ENCODE results near the gene TBPL1.
A peak's percentile ranks its signal among the peaks of the same experiment; 100 is the strongest.

The TBPL1 gene

GRCh38 chr6:134010974-134011373 lies 58.0 kb downstream of the TBPL1 start:
- no peak for DNase-seq

- no peak for DNase-seq
These were observed 61.6 kb downstream of the TBPL1 start for GRCh38 chr6:134014588-134015137.

GRCh38 chr6:134015719-134016557 lies 62.9 kb downstream of the TBPL1 start:
- no peak for DNase-seq

DNA sequence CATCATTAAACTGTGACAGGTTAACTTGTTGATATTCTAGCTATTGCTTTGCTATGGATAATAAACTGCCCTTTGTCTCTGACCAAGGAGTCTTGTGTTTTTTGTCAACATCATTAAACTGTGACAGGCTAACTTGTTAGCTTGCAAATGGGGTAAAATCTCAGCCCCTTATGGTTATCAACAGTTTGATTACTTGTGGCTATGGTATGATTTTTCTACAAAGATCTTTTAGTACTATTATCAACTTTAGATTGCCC lies 63.5 kb downstream of the TBPL1 start:
- no peak for DNase-seq

GRCh38 chr6:134020071-134020470 lies 67.0 kb downstream of the TBPL1 start:
- DNase-seq = no peak

GRCh38 chr6:134020543-134020942 lies 67.5 kb downstream of the TBPL1 start:
- no peak for DNase-seq

GRCh38 chr6:134020968-134021367 lies 67.9 kb downstream of the TBPL1 start:
- DNase-seq = no peak

- no peak for DNase-seq
These were observed 68.5 kb downstream of the TBPL1 start for GRCh38 chr6:134021396-134022122.

- no peak for DNase-seq
These were observed 69.6 kb downstream of the TBPL1 start for GRCh38 chr6:134022650-134023049.

DNA sequence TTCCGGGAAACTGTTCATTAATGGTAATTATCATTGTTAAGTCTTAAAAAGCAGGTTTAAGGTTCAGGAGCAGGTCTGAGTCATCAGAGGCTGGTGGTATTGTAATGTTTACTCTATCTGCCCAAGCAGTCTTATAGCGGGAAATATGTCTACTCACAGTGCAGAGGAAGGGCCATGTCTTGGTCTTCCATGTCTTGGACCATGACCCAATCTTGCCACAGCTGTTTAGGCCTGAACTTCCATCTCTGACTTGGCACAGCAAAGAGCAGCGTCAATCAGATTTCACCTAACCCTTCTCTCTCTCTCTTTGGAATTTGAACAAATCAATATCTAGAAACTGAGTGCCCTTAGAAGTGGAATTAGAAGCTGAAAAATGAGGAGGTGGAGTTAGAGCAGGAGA lies 73.6 kb downstream of the TBPL1 start:
- DNase-seq = no peak

GRCh38 chr6:134028438-134028837 lies 75.4 kb downstream of the TBPL1 start:
- no peak for DNase-seq

GRCh38 chr6:134029495-134030455 lies 76.8 kb downstream of the TBPL1 start:
- no peak for DNase-seq

DNA sequence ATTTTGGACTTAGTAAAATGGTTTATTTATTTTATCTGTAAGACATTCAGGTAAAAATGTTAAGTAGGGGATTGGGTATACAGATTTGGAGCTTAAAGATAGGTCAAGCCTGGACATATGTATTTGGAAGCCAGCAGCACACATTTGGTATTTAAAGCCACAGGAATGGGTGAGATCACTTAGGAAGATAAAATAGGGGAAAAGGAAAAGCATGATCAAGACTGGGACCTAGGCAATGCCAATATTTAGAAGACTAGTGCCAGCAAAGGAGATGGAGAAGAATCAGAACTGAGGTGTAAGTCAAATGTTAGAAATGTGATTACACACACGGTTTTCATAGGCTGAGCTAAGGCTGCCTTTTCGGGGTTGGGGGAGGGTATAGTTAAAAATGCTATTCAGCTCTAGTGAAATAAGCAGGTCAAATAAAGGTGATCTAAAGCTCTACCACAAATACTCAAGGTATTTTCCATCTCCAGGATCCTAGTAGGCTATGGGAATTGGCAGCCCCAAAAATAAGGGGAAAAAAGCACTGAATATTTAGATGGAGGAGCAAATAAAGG lies 78.8 kb downstream of the TBPL1 start:
- DNase-seq = no peak

DNA sequence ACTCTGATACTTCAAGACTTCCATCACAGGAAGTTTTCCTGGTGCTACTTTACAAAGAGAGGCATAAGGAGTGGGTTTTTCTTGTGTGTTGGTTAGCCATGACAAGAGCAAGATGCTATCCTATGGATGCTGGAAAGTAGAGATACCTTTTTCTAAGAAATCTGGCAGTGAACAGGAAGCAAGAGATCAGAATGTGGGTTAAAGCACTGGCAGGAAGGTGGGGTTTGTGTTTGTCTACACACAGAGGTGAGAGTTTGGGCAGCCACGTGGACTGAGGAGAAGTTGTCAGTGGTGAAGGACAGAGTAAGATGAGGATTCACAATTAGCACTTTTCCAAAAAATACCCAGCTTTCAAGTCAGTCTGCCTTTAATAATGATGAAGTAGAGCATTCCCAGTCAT lies 81.5 kb downstream of the TBPL1 start:
- DNase-seq = no peak

- no peak for DNase-seq
These were observed 82.2 kb downstream of the TBPL1 start for GRCh38 chr6:134034961-134035822.

DNA sequence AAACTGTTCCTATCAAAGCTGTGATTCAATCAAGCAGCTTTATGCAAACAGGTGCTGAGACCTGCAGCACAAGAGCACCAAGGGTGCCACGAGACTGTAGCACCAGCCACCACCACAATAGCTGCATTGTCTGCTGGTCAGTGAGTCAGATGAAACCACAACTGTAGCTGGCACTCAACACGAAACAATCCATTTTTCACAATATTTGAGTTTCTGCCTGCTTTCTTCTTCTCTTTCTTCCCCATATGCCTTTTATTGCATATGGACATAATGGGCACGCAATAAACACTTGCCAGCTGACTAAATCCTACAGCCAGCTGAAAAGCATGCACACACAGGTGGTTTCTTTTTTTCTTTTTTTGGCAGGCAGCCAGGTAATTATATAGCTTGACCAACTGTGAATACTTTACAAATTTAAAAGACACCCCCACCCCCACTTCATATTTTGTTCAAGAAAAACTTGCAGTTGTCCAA lies 82.8 kb downstream of the TBPL1 start:
- peak in 1 of 2 experiments; percentile 29 for DNase-seq

DNA sequence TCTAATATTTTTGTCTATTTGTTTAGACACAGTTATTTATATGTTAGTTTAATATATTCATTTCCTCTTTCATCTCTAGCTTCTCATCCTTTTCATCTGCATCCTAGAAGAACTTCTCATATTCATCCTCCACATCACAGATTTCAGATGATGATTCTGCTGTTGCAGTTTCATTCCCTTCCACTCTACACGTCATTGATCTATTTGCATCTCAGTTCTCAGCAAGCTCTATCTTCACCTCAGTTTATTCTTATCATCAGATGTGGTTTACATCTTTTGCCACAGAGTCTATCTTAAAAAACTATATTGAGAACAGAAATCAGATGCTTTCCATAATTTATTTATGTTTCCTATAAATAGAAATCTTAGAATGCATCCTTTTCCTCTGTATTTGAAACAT lies 86.1 kb downstream of the TBPL1 start:
- DNase-seq = no peak
